Measurements from ENCODE around the gene PA2G4. TPM values are rescaled to one million over a fixed set of nuclear protein-coding genes. Genes with fewer than 3 reads are reported as not detected.

Gene PA2G4
- total RNA-seq, 1 experiment from 2014 or later, result 111 TPM

- H3K27me3 ChIP-seq (ENCODE audit: low read length), result no peaks in the 10 kb centered on the region
- H3K9me3 ChIP-seq (ENCODE audit: low read length), result no peaks in the 10 kb centered on the region
- H3K4me3 ChIP-seq (ENCODE audit: low read length), result no peak overlapping the region
- no peak overlapping the region for H3K27ac ChIP-seq (ENCODE audit: low read length)
- 0 out of 2 replicates have a peak, but pooled peaks cover 6% of the 10 kb centered on the region for H3K36me3 ChIP-seq (ENCODE audit: insufficient read depth, low read length)
- H3K79me2 ChIP-seq (ENCODE audit: low read length), result peaks cover 23% of the 10 kb centered on the region
- no peak for DNase-seq
- H2AFZ ChIP-seq (ENCODE audit: low read length), result no peak overlapping the region
- H3K4me2 ChIP-seq (ENCODE audit: low read depth, low read length, poor library complexity, severe bottlenecking), result no peak overlapping the region
- H3K4me1 ChIP-seq (ENCODE audit: low read length), result peaks cover 38% of the 10 kb centered on the region
- no peak overlapping the region for H3K9ac ChIP-seq (ENCODE audit: low read length)
- no peaks in the 10 kb centered on the region for H4K20me1 ChIP-seq (ENCODE audit: insufficient read depth, low read depth, low read length)
- H3K9me2 ChIP-seq (replicated peaks; ENCODE audit: insufficient read depth, low read length), result no peaks in the 10 kb centered on the region
These were observed 18.3 kb downstream of the PA2G4 start for GRCh38 chr12:56122637-56123036.

- no peaks in the 10 kb centered on the region for H4K20me1 ChIP-seq (ENCODE audit: insufficient read depth, low read depth, low read length)
- no peak for DNase-seq
- no peak overlapping the region for H3K4me3 ChIP-seq (ENCODE audit: low read length)
- no peaks in the 10 kb centered on the region for H3K27me3 ChIP-seq (ENCODE audit: low read length)
- H3K4me1 ChIP-seq (ENCODE audit: low read length), result peaks cover 33% of the 10 kb centered on the region
- no peak overlapping the region for H2AFZ ChIP-seq (ENCODE audit: low read length)
- H3K27ac ChIP-seq (ENCODE audit: low read length), result no peak overlapping the region
- H3K79me2 ChIP-seq (ENCODE audit: low read length), result peaks cover 27% of the 10 kb centered on the region
- no peak overlapping the region for H3K4me2 ChIP-seq (ENCODE audit: low read depth, low read length, poor library complexity, severe bottlenecking)
- H3K9me3 ChIP-seq (ENCODE audit: low read length), result no peaks in the 10 kb centered on the region
- H3K36me3 ChIP-seq (ENCODE audit: insufficient read depth, low read length), result 0 out of 2 replicates have a peak, but pooled peaks cover 6% of the 10 kb centered on the region
- no peak overlapping the region for H3K9ac ChIP-seq (ENCODE audit: low read length)
- H3K9me2 ChIP-seq (replicated peaks; ENCODE audit: insufficient read depth, low read length), result no peaks in the 10 kb centered on the region
These were observed 19.8 kb downstream of the PA2G4 start for GRCh38 chr12:56124133-56124532.

GRCh38 chr12:56126732-56127239, 22.4 kb downstream of the PA2G4 start:
- no peaks in the 10 kb centered on the region for H3K27me3 ChIP-seq (ENCODE audit: low read length)
- H3K9me3 ChIP-seq (ENCODE audit: low read length), result no peaks in the 10 kb centered on the region
- peaks cover 14% of the 10 kb centered on the region for H3K36me3 ChIP-seq (ENCODE audit: insufficient read depth, low read length)
- peak overlapping the region; percentile 65 for H3K9ac ChIP-seq (ENCODE audit: low read length)
- no peak overlapping the region for H2AFZ ChIP-seq (ENCODE audit: low read length)
- peak overlapping the region; percentile 88 for H3K27ac ChIP-seq (ENCODE audit: low read length)
- H3K79me2 ChIP-seq (ENCODE audit: low read length), result peaks cover 27% of the 10 kb centered on the region
- H3K4me3 ChIP-seq (ENCODE audit: low read length), result peak overlapping the region; percentile 63
- no peaks in the 10 kb centered on the region for H4K20me1 ChIP-seq (ENCODE audit: insufficient read depth, low read depth, low read length)
- DNase-seq, result peak; percentile 67
- H3K4me1 ChIP-seq (ENCODE audit: low read length), result peaks cover 28% of the 10 kb centered on the region
- no peaks in the 10 kb centered on the region for H3K9me2 ChIP-seq (replicated peaks; ENCODE audit: insufficient read depth, low read length)
- peak overlapping the region; percentile 90 for H3K4me2 ChIP-seq (ENCODE audit: low read depth, low read length, poor library complexity, severe bottlenecking)

- Histone ChIP-seq H4K20me1 (ENCODE audit: insufficient read depth, low read depth, low read length) (no peaks in the 10 kb centered on the region), H3K4me2 (ENCODE audit: low read depth, low read length, poor library complexity, severe bottlenecking) (peak overlapping the region; percentile 90), H3K27me3 (ENCODE audit: low read length) (no peaks in the 10 kb centered on the region), H2AFZ (ENCODE audit: low read length) (no peak overlapping the region), H3K36me3 (ENCODE audit: insufficient read depth, low read length) (peaks cover 18% of the 10 kb centered on the region), H3K9me2 (replicated peaks; ENCODE audit: insufficient read depth, low read length) (no peaks in the 10 kb centered on the region), H3K27ac (ENCODE audit: low read length) (peak overlapping the region; percentile 88), H3K4me1 (ENCODE audit: low read length) (peaks cover 28% of the 10 kb centered on the region), H3K4me3 (ENCODE audit: low read length) (peak overlapping the region; percentile 63), H3K9me3 (ENCODE audit: low read length) (no peaks in the 10 kb centered on the region), H3K9ac (ENCODE audit: low read length) (peak overlapping the region; percentile 65), H3K79me2 (ENCODE audit: low read length) (peaks cover 27% of the 10 kb centered on the region)
- no peak for DNase-seq
These were observed 23.1 kb downstream of the PA2G4 start for GRCh38 chr12:56127485-56127887.

GRCh38 chr12:56127888-56128669, 23.7 kb downstream of the PA2G4 start, which contains the start of gene ESYT1:
TSS of gene ESYT1 (plus strand) at chr12:56128267. CDS start at chr12:56128320, 53 bp downstream.
- no peaks in the 10 kb centered on the region for H3K27me3 ChIP-seq (ENCODE audit: low read length)
- H2AFZ ChIP-seq (ENCODE audit: low read length), result no peak within 1 kb of the TSS
- H3K36me3 ChIP-seq (ENCODE audit: insufficient read depth, low read length), result peaks cover 19% of the 10 kb centered on the region
- peak within 1 kb of the TSS; percentile 82 for H3K9ac ChIP-seq (ENCODE audit: low read length)
- peak; percentile 100 for DNase-seq
- H3K4me3 ChIP-seq (ENCODE audit: low read length), result peak within 1 kb of the TSS; percentile 73
- peak within 1 kb of the TSS; percentile 88 for H3K27ac ChIP-seq (ENCODE audit: low read length)
- no peaks in the 10 kb centered on the region for H4K20me1 ChIP-seq (ENCODE audit: insufficient read depth, low read depth, low read length)
- H3K9me2 ChIP-seq (replicated peaks; ENCODE audit: insufficient read depth, low read length), result no peaks in the 10 kb centered on the region
- peak within 1 kb of the TSS; percentile 90 for H3K4me2 ChIP-seq (ENCODE audit: low read depth, low read length, poor library complexity, severe bottlenecking)
- no peaks in the 10 kb centered on the region for H3K9me3 ChIP-seq (ENCODE audit: low read length)
- H3K79me2 ChIP-seq (ENCODE audit: low read length), result peaks cover 27% of the 10 kb centered on the region
- peaks cover 28% of the 10 kb centered on the region for H3K4me1 ChIP-seq (ENCODE audit: low read length)

- peaks cover 26% of the 10 kb centered on the region for H3K79me2 ChIP-seq (ENCODE audit: low read length)
- peaks cover 28% of the 10 kb centered on the region for H3K4me1 ChIP-seq (ENCODE audit: low read length)
These were observed 24.4 kb downstream of the PA2G4 start for GRCh38 chr12:56128670-56129205.

GRCh38 chr12:56129206-56129941, 25.0 kb downstream of the PA2G4 start:
- H3K9ac ChIP-seq (ENCODE audit: low read length), result peak overlapping the region; percentile 82
- H3K4me2 ChIP-seq (ENCODE audit: low read depth, low read length, poor library complexity, severe bottlenecking), result peak overlapping the region; percentile 87
- H3K27ac ChIP-seq (ENCODE audit: low read length), result peak overlapping the region; percentile 13; the same call in 1 of the 2 replicates
- no peaks in the 10 kb centered on the region for H3K9me3 ChIP-seq (ENCODE audit: low read length)
- peaks cover 23% of the 10 kb centered on the region for H3K79me2 ChIP-seq (ENCODE audit: low read length)
- H3K36me3 ChIP-seq (ENCODE audit: insufficient read depth, low read length), result peaks cover 28% of the 10 kb centered on the region
- H3K9me2 ChIP-seq (replicated peaks; ENCODE audit: insufficient read depth, low read length), result no peaks in the 10 kb centered on the region
- no peaks in the 10 kb centered on the region for H4K20me1 ChIP-seq (ENCODE audit: insufficient read depth, low read depth, low read length)
- peak; percentile 84 for DNase-seq
- H2AFZ ChIP-seq (ENCODE audit: low read length), result no peak overlapping the region
- peak overlapping the region; percentile 73 for H3K4me3 ChIP-seq (ENCODE audit: low read length)
- H3K4me1 ChIP-seq (ENCODE audit: low read length), result peaks cover 28% of the 10 kb centered on the region
- no peaks in the 10 kb centered on the region for H3K27me3 ChIP-seq (ENCODE audit: low read length)

More at GRCh38 chr12:56128670-56129205, 24.4 kb downstream of the PA2G4 start:
- H3K4me3 ChIP-seq (ENCODE audit: low read length), result peak overlapping the region; percentile 73
- H3K27me3 ChIP-seq (ENCODE audit: low read length), result no peaks in the 10 kb centered on the region
- H3K9ac ChIP-seq (ENCODE audit: low read length), result peak overlapping the region; percentile 82
- DNase-seq, result peak; percentile 61
- peak overlapping the region; percentile 13; the same call in 1 of the 2 replicates for H3K27ac ChIP-seq (ENCODE audit: low read length)
- H4K20me1 ChIP-seq (ENCODE audit: insufficient read depth, low read depth, low read length), result no peaks in the 10 kb centered on the region
- no peaks in the 10 kb centered on the region for H3K9me3 ChIP-seq (ENCODE audit: low read length)
- peak overlapping the region; percentile 87 for H3K4me2 ChIP-seq (ENCODE audit: low read depth, low read length, poor library complexity, severe bottlenecking)
- H3K9me2 ChIP-seq (replicated peaks; ENCODE audit: insufficient read depth, low read length), result no peaks in the 10 kb centered on the region
- H2AFZ ChIP-seq (ENCODE audit: low read length), result no peak overlapping the region
- peaks cover 23% of the 10 kb centered on the region for H3K36me3 ChIP-seq (ENCODE audit: insufficient read depth, low read length)

Measured in Karpas-422 (cell line).